COLO829 (cell line): ENCODE data around the gene MED17.

Experiments used
- DNase-seq: peaks from one replicate; pipeline ENCODE4 v3.0.0; 2012; ENCODE audit warnings: low spot score

The MED17 gene

DNA sequence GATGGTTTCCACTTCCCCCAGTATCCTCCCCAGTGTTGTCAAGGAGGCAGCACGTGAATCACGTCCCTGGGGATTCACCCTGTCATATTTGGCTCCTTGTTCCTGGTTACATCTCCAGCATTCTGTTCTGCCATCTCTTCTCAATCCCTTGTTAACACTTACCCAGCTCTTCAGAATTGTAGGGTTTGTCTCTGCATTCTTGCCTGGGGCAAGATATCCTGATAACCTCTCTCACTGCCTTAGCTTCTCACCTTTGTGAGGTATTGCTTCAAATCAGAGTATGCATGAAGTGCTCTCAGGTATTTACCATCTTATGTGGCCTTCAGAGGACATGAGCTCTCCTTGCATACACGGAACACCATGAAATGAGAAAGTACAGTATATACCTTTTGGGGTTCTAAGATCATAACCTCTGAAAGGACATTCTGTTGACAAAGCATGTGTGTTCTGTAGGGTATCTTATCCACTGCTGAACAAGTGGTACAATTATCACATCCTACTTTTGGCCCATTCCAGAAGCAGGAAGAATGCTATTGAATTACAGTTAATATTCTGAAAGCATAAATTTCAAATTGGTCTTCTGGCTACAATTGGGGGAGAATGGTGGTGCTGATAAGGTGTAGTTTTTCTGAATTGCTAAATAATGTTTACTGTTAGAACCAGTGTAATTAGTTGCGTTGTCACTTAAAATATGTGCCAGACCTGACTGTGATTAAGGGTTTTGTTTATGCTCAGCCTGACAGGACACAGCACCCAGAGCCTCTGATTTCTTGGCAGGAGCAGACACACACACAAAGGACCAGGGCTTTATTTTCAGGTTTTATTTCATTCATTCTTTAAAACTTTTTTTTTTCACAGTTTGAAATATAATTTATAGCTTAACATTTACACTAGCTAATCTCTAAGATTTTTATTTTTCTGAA lies 33.6 kb downstream of the MED17 start:
- no peak for DNase-seq

GRCh38 chr11:93819966-93820695 lies 36.0 kb downstream of the MED17 start:
- no peak for DNase-seq

DNA sequence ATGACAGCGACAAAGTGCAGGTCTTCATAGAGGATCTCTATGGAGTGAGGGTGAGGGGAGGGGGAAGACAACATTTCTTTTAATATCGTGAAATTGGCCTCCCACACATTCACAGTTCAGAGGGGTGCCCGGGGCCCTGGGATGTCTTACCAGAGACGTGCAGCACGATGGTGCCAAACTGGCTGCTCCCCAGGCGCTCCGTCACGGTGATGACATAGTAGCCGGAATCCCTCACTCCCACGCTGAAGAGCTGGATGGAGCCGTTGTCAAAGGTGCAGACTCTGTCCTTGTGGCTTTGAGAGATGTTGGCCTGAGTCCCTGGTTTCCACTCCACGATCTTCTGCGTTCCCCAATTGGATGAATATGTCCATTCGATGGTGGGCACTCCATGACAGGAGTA lies 36.8 kb downstream of the MED17 start:
- no peak for DNase-seq

DNA sequence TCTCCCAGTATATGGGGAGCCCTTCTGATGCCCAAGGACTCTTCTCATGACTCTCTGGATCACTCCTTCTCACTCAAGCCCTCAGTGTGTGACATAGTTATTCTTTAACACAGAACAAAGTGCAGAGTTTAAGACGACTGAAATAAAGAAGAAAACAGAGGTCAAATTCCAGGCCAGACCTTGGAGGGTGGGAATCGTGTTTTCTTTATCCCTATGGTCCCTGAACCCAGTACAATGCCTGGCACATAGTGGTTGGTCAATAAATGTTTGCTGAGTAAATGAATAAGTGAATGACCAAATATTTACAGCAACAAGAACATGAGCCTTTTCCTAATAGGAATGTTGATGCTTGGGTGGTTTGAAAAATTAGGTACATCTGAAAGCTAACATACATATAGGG lies 37.5 kb downstream of the MED17 start:
- DNase-seq = no peak

GRCh38 chr11:93822359-93822758 lies 38.3 kb downstream of the MED17 start:
- no peak for DNase-seq

- DNase-seq = no peak
These were observed 39.1 kb downstream of the MED17 start for GRCh38 chr11:93823210-93823609.

GRCh38 chr11:93827363-93827762 lies 43.3 kb downstream of the MED17 start:
- DNase-seq = no peak

- DNase-seq = no peak
These were observed 45.5 kb downstream of the MED17 start for GRCh38 chr11:93829598-93829997.

GRCh38 chr11:93831343-93832127 lies 47.5 kb downstream of the MED17 start:
- DNase-seq = no peak

- DNase-seq = no peak
These were observed 48.7 kb downstream of the MED17 start for GRCh38 chr11:93832780-93833179.

DNA sequence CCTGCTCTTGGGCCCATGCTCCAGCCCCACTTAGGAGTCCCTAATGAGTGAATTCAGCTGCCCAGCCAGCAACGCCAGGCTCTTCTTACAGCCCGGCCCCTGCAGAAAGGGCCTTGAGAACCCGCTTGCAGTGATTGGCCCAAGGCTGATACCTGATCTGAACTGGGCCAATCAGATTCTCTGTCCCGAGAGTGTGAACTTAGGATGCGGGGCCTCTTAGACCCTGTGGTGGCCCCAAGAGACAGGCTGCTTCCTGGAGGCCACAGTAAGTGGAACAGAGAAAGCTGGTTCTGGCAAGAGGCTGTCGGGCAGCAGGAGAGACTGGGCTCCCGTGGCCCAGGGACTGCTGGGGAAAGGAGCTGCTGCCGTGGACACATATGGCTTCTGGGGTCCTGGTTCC lies 54.9 kb downstream of the MED17 start:
- no peak for DNase-seq

DNA sequence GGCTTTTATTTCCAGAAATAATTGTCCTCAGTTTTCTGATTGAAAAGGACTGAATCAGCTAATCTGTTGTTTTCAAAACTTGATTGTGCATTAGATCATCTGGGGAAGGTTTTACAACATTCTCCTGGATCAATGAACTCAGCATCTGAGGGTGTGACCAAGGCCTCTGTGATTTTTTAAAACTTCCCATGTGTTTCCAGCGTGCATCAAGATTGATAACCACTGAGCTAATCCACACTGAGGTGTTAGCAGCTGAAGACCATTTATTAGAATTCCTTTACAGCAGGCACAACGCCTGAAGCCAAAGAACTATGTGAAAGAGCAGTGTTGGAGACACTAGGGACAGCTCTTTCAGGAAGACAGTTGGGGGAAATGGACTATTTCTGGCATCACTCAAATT lies 56.1 kb downstream of the MED17 start:
- DNase-seq = no peak

- DNase-seq = no peak
These were observed 56.9 kb downstream of the MED17 start for GRCh38 chr11:93840981-93841380.

DNA sequence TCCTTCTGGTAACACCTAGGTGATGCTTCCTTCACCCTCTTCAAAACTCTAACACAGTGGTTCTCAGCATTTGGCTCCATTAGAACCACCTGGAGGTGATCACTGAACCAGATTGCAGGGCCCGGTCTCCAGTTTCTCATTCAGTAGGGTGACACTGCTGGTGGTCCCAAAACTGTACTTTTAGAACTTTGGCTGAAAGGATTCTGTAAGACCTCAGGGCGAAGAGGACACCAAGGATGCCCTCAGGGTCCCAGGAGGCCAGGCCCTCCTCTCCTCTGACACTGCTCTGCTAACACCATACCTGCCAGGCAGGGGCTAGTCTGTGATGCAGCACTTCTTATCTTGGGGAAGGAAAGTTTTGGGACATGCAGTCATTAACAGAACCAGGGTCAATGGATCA lies 57.4 kb downstream of the MED17 start:
- no peak for DNase-seq

DNA sequence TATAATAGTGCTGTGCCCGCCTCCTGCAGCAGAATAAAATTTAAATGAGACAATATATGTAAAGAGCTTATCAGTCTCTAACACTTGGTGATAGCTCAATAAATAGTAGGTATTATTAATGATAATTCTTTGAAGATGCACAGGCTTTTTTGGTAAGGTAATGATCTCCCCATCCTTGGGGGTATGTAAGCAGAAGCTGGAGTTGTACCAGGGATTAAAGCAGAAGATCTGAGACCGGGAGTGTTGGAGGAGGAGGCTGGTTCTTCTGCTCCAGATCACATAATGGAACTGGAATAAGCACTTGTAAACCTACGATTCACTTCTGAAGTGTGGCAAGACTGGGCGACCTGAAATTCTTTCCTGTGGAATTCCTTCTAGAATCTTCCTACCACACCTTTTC lies 58.0 kb downstream of the MED17 start:
- DNase-seq = no peak

DNA sequence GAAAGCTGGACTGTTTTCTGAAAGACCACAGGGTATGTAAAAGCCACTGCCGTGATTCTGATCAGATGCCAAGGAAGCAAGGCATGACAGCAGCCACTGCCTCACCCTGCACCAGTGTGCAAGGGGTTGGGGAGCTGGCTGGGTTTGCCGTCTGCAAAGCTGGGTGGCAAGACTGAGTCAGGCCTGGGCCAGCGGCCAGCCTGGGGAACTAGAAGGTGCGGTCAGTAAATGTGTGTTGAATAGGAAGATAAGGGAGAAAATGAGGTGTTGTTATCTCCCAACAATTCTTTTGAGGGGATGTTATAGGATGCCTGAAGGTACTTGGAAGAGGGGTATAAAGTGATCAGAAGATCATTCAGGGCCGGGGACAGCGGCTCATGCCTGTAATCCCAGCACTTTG lies 58.4 kb downstream of the MED17 start:
- DNase-seq = no peak

DNA sequence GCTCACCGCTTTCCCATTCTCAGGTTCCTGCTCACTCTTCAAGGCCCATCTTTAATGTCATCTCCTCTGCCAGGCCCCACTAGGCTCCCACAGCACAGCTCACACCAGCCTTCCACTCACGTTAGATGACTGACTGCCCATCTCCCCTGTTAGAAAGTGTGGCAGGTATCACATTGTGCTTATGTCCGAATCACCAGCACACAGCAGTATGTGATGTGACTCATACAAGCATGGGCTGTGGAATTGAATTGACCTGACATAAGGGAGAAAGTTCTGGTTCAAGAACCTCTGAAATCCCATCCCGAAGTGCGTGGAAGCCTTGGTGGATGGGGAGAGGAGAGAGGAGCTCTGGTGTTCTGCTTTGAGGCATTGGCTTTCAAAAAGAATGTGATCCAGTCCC lies 59.8 kb downstream of the MED17 start:
- DNase-seq = no peak

DNA sequence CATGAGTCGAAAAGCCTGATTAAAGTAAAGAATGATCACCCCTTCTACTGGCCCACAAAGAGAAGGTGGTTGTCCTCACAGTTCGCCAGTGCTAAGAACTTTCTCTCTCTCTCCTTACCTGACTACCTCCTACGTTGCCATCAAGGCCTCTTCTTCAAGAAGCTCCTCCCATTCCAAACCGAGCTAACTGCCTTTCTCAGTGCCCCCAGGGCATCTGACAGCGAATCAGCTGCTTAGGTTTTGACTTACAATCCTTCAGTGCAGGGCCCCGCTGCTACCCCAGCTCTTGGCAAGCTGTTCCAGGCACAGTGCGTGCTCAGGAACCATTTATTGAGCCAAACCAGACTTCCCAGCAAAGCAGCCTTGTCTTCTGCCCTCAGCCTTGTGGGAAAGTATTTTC lies 60.5 kb downstream of the MED17 start:
- DNase-seq = no peak

DNA sequence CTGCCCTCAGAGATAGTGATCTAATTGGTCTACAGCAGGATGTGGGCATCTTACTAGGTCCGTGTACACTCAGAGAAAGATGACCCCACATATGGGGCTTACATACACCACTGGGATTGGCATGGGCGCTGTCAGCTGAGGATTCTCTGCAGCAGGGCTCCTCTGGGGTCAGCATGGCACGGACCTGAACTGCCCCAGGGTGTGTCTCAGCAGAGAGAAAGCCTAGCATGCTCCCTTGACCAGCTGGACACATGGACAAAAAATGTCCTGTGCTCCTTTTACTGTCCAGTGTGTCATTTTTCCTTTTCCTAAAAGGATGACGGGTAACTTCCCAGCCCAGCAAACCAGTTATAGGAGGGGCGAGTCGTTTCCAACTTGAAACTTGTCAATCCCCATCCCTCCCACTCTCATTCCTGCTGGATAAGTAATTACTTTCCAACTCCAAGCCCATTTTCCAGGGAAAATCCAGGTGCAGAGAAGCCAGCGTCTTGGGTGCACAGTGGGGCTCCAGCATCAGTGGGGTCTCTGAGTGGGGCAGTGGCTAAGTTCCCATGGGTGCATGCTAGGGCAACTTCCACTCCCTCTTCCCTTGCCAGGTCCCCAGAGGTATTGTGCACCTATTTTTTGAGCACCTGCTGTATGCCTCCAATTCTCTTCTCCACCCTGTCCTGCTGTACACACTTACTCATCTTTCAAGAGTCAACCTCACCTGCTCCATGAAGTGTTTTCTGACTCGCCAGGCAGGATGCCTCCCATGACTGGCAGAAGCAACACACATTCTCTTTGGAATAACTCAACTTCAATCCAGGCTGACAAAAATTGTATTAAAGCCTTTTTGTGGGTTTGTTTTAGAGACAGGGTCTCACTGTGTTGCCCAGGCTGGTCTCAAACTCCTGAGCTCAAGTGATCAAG lies 61.4 kb downstream of the MED17 start:
- no peak for DNase-seq

DNA sequence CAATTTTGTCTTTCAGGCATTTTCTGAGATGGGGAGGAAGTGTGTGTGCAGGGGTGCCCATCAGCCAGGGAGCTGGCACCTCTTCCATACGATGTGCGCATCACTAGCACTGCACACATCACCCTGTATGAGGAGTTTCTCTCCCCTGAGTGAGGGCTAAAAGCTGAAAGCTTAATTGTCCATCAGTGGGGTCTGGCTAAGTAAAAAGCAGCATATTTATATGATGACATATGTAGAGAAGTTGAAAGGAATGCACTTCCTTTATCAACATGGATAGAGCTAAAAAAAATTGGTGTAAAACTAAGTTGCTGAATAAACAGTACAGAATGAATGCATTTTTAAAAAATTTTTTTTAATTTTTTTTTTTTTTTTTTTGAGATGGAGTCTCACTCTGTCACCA lies 62.3 kb downstream of the MED17 start:
- DNase-seq = no peak

DNA sequence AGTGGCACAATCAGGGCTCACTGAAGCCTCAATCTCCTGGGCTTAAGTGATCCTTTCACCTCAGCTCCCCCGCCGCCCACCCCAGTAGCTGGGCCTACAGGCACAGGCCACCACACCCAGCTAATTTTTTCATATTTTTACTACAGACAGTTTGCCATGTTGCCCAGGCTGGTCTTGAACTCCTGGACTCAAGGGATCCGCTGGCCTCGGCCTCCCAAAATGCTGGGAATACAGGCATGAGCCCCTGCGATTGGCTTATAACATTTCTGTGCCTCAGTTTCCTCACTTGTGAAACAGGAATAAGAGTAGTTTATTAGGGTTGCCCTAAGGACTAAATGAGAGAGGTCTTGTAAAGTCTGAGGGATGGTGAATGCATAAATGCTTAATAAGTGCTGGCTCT lies 65.1 kb downstream of the MED17 start:
- no peak for DNase-seq
